ENCODE results near the gene SUPT16H. TPM values are rescaled to one million over a fixed set of nuclear protein-coding genes. Genes with fewer than 3 reads are reported as not detected.

Gene SUPT16H
- total and polyA plus RNA-seq, 9 donors: 41.3 to 75.6 (median 64.2) TPM

- no peak overlapping the region for H3K4me3 ChIP-seq
- no peak for DNase-seq
- H3K9me3 ChIP-seq: no peaks in the 10 kb centered on the region
- H3K27me3 ChIP-seq: no peaks in the 10 kb centered on the region
- intact Hi-C loops (cut with DNase I): no loop called here
- 0 to 24% (median 0%) methylated on average over 1 of the region's 1 CpG for WGBS, 3 donors
- H3K27ac ChIP-seq: no peak overlapping the region
- H3K36me3 ChIP-seq: no peaks in the 10 kb centered on the region
- no peaks in the 10 kb centered on the region for H3K4me1 ChIP-seq (ENCODE audit: insufficient read depth)
- TF ChIP-seq EP300 (IDR thresholded peaks at IDR 0.05) (no peak), CTCF (IDR thresholded peaks at IDR 0.05) (no peak), POLR2A (IDR thresholded peaks at IDR 0.05) (no peak)
Observed at GRCh38 chr14:21395450-21395849, 11.6 kb upstream of the SUPT16H start.

DNA sequence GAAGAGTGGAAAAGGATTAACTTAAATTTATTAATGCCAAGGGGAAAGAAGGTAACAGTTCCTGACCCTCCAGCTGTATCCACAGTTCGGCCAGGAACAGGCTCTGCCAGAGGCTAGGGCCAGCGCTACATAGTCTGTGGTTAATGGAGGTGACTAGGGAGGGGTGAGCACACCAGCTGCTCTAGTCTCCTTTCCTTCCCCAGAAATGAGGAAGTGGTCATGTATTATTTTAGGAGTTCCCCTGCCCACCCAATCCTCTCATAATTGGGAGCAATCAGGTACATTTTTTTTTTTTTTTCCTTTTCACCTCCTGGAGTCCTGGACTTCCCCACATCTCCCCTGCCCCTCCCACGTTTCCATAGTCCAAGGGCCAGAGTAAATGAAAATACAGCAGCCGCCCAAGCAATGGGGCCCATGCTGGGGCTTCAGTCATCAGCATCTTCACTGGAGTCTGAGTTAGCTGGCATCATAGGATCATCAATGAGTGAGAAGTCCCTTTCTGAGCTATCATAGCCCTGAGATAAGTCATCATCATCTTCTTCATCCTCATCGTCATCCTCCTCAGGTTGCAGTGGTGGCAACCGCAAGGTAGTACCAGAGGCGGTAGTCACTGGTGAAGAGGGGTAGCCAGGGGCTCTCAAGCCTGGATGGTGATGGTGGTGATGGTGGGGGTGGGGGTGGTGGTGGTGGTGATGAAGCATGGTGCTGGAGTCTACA is 1.5 kb upstream of the SUPT16H start:
- H3K4me1 ChIP-seq (ENCODE audit: insufficient read depth): no peaks in the 10 kb centered on the region
- intact Hi-C loops (cut with DNase I): loop anchor here in 1 of 4 donors (10.0 kb wide), 1 partner anchor 49 kb away; no protein-coding TSS in a partner anchor
- H3K27ac ChIP-seq: peak overlapping the region in 1 of 2 donors; percentile 85
- no peaks in the 10 kb centered on the region for H3K9me3 ChIP-seq
- no peak for DNase-seq
- 82 to 90% (median 85%) methylated on average over 7 of the region's 7 CpGs for WGBS, 3 donors
- H3K27me3 ChIP-seq: no peaks in the 10 kb centered on the region
- H3K4me3 ChIP-seq: no peak overlapping the region
- TF ChIP-seq POLR2A (IDR thresholded peaks at IDR 0.05) (no peak), EP300 (IDR thresholded peaks at IDR 0.05) (no peak), CTCF (IDR thresholded peaks at IDR 0.05) (no peak)
- H3K36me3 ChIP-seq: no peaks in the 10 kb centered on the region

DNA sequence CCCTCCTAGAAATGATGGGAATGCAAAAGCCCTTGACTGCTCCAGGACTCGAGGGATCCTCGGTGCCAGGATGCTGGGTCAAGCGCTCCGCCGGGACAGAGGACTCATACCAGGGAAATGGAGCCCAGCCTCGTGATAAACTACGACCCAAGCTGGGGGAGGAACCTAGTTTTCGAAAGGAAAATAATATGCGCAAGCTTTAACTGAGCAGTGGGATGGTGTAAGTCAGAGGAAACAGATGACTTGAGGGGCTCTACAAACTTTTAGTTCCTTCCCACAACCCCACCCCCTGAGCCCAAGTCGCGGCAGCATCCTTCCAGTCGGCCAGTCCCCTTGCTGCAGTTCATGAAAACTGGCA is 654 bp upstream of the SUPT16H start:
- peak overlapping the region; percentile 31 to 85 for H3K27ac ChIP-seq
- WGBS, 3 donors: 0 to 1% (median 1%) methylated on average over 12 of the region's 12 CpGs
- no peaks in the 10 kb centered on the region for H3K27me3 ChIP-seq
- peak in 1 of 5 donors; percentile 33 for DNase-seq
- no peaks in the 10 kb centered on the region for H3K9me3 ChIP-seq
- intact Hi-C loops (cut with DNase I): loop anchor here in 1 of 4 donors (10.0 kb wide), 1 partner anchor 50 kb away; no protein-coding TSS in a partner anchor
- peak overlapping the region; percentile 95 for H3K4me3 ChIP-seq
- H3K4me1 ChIP-seq (ENCODE audit: insufficient read depth): no peaks in the 10 kb centered on the region
- H3K36me3 ChIP-seq: no peaks in the 10 kb centered on the region
- TF ChIP-seq EP300 (IDR thresholded peaks at IDR 0.05): no peak
- TF ChIP-seq CTCF (IDR thresholded peaks at IDR 0.05): no peak
- no peak for TF ChIP-seq POLR2A (IDR thresholded peaks at IDR 0.05)

DNA sequence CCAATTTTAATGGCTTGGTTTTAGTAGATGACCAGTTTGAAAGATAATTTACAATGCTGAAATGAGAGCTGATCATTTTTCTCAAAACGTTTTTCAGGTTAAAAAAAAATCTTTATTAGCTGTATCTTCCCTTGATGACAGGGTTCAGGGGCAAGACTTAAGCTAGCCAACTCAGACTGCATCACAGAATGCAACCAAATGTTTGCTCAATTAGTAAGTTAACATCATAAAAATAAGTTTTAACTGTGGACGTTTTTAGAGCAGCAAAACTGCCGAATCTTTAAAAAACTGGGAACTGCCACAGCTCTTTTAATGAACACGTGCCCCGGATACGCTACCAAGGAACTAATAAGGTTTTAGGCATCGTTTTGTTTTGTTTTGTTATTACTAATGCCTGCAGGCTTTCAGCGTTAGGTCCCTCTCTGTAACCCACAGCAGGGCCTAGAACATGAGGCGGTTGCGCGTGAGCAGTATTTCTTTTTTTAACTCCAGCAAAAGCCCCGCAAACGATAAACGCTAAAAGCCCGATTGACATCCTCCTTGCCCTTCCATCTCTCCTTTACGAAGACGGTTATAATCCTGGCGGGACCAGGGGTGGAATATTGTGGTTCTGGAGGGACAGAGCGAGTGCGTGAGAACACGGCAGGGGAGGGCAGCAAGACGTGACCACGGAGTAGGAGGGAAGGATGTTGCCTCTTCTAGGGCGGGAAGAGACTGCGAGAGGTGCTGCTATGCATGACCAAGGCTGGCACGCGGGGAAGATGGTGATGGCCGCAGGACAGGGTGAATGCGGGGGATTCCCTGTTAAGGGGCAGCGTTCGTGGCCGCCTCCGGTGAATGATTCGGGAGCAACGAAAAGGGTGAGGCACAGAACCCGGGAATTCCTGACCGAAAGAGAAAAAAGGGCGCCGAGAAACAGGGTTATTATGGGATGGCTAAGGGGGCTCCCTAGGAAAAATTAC is 652 bp downstream of the SUPT16H start:
- no peak for TF ChIP-seq POLR2A (IDR thresholded peaks at IDR 0.05)
- TF ChIP-seq CTCF (IDR thresholded peaks at IDR 0.05): no peak
- TF ChIP-seq EP300 (IDR thresholded peaks at IDR 0.05): no peak
- intact Hi-C loops (cut with DNase I): loop anchor here in 1 of 4 donors (10.0 kb wide), 1 partner anchor 52 kb away; no protein-coding TSS in a partner anchor
- Histone ChIP-seq H3K9me3 (no peaks in the 10 kb centered on the region), H3K4me3 (peak overlapping the region; percentile 95), H3K36me3 (no peaks in the 10 kb centered on the region), H3K27ac (peak overlapping the region in 1 of 2 donors; percentile 85), H3K27me3 (no peaks in the 10 kb centered on the region), H3K4me1 (ENCODE audit: insufficient read depth) (no peaks in the 10 kb centered on the region)
- WGBS, 3 donors: 0 to 1% (median 0%) methylated on average over 39 of the region's 39 CpGs
- DNase-seq: peak in 4 of 5 donors; percentile 19 to 59 (median 48)

Measured in ovary (tissue), 9 donors.